Activated T-cell treated with anti-CD3 and anti-CD28 coated beads, Interleukin-2, amount 50 U/mL, for 24 hours (primary cell): ENCODE results near the gene NARS2.

ENCODE experiments used
- DNase-seq: peaks from one replicate; pipeline ENCODE4 v3.0.0-alpha.2; 2020
- H3K27ac Mint-ChIP-seq: 2 replicates; pipeline ENCODE4 v1.8.0; 2020; ENCODE audit warnings: mild to moderate bottlenecking, mixed read lengths
- H3K27me3 Mint-ChIP-seq: 2 replicates; pipeline ENCODE4 v1.8.0; 2020; ENCODE audit warnings: mixed read lengths
- H3K36me3 Mint-ChIP-seq: 2 replicates; pipeline ENCODE4 v1.8.0; 2020; ENCODE audit warnings: low read depth, mixed read lengths
- H3K4me1 Mint-ChIP-seq: 2 replicates; pipeline ENCODE4 v1.8.0; 2020; ENCODE audit warnings: low read depth, mixed read lengths
- H3K4me3 Mint-ChIP-seq: 2 replicates; pipeline ENCODE4 v1.8.0; 2020; ENCODE audit warnings: mild to moderate bottlenecking, moderate library complexity, mixed read lengths
- H3K9me3 Mint-ChIP-seq: 2 replicates; pipeline ENCODE4 v1.8.0; 2020; ENCODE audit warnings: mixed read lengths

The NARS2 gene

GRCh38 chr11:78420796-78421209, 153.9 kb downstream of the NARS2 start:
- peak; percentile 60 for DNase-seq
- no peaks in the 10 kb centered on the region for H3K36me3 Mint-ChIP-seq
- H3K27ac Mint-ChIP-seq: no peak overlapping the region
- peaks cover 44% of the 10 kb centered on the region for H3K4me1 Mint-ChIP-seq
- no peak overlapping the region for H3K4me3 Mint-ChIP-seq
- peaks cover 48% of the 10 kb centered on the region for H3K27me3 Mint-ChIP-seq
- no peaks in the 10 kb centered on the region for H3K9me3 Mint-ChIP-seq

GRCh38 chr11:78420255-78420764, 154.4 kb downstream of the NARS2 start:
- H3K9me3 Mint-ChIP-seq: no peaks in the 10 kb centered on the region
- H3K36me3 Mint-ChIP-seq: no peaks in the 10 kb centered on the region
- H3K27ac Mint-ChIP-seq: no peak overlapping the region
- peak; percentile 45 for DNase-seq
- H3K4me3 Mint-ChIP-seq: no peak overlapping the region
- peaks cover 40% of the 10 kb centered on the region for H3K4me1 Mint-ChIP-seq
- H3K27me3 Mint-ChIP-seq: peaks cover 48% of the 10 kb centered on the region

- peaks cover 48% of the 10 kb centered on the region for H3K27me3 Mint-ChIP-seq
- no peaks in the 10 kb centered on the region for H3K36me3 Mint-ChIP-seq
- H3K4me3 Mint-ChIP-seq: no peak overlapping the region
- no peak overlapping the region for H3K27ac Mint-ChIP-seq
- peaks cover 33% of the 10 kb centered on the region for H3K4me1 Mint-ChIP-seq
- no peak for DNase-seq
- H3K9me3 Mint-ChIP-seq: no peaks in the 10 kb centered on the region
Observed at GRCh38 chr11:78419327-78419726, 155.3 kb downstream of the NARS2 start.

DNA sequence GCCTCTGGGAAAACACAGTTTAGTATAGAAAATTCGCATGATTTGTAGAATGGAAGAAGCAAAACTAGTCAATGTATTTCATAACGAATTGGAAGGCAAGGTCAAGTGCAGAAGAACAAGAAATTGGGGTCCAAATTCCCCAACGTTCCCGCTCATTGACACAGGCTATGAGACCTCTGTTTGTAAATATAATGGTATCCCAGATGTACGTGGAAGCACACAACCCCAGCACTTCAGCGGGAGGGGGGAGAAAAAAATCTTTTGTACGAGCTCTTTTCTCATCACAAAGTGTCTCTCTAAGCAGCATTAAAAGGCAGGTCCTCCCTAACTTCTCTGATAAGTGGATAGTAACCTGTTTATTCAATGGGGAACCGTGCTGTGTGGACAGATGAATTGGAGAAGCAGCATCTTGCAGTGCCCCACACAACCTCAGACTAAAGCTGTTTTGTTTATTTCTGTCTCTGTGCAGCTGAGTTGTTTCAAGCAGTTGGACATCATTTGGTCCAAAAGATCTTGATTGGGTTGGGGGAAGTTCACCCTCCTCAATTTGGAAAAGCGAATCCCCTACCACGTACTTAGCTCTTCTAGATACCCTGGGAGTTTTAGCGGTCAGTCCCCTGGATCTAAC, 156.0 kb downstream of the NARS2 start:
- no peak for DNase-seq
- H3K27me3 Mint-ChIP-seq: peaks cover 48% of the 10 kb centered on the region
- H3K4me1 Mint-ChIP-seq: peaks cover 32% of the 10 kb centered on the region
- peak overlapping the region; percentile 76 for H3K4me3 Mint-ChIP-seq
- H3K36me3 Mint-ChIP-seq: no peaks in the 10 kb centered on the region
- no peak overlapping the region for H3K27ac Mint-ChIP-seq
- H3K9me3 Mint-ChIP-seq: no peaks in the 10 kb centered on the region

DNA sequence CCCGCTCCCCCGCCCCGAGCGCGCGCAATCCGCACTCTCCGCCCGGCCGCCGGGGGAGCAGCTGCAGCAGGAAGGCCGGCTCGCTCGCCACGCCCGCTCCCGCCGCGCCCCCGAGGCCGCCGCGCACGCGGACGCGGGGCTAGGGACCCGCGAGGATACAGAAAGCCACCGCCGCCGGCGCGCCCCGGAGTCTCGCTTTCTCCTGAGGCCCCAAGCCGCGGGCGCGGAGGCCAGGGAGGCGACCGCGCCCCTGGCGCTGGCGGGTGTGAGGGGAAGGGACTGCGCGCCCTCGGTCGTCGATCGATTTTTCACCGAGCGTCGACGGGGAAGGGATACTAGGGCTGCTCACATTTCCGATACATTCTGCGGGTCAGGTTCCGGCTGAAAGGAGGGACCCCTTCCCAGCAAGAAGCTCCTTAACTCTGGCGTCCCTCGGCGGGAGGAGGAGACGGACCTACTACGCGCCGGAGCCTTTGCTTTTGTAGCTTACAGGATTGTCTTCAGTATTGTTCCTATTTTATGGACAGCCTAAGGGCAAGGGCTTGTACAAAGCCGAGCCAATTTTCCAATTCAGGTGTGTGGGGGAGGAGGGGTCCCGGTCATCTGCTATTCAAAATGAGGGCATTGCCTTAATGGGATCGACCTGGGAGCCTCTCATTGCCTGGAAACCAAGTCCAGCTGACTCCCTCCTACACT, 156.6 kb downstream of the NARS2 start:
- Mint-ChIP-seq H3K36me3 (no peaks in the 10 kb centered on the region), H3K4me1 (peaks cover 32% of the 10 kb centered on the region), H3K27me3 (peaks cover 48% of the 10 kb centered on the region), H3K4me3 (peak overlapping the region; percentile 76), H3K9me3 (no peaks in the 10 kb centered on the region), H3K27ac (no peak overlapping the region)
- DNase-seq: peak; percentile 81

GRCh38 chr11:78417175-78417887, 157.3 kb downstream of the NARS2 start, which contains the start of gene GAB2:
Gene GAB2 (minus strand): TSS chr11:78417820. CDS start chr11:78417720, 100 bp downstream.
- Mint-ChIP-seq H3K27ac (peak within 1 kb of the TSS; percentile 81), H3K27me3 (peaks cover 48% of the 10 kb centered on the region), H3K4me3 (peak within 1 kb of the TSS; percentile 84), H3K36me3 (no peaks in the 10 kb centered on the region), H3K9me3 (no peaks in the 10 kb centered on the region), H3K4me1 (peaks cover 32% of the 10 kb centered on the region)
- no peak for DNase-seq

DNA sequence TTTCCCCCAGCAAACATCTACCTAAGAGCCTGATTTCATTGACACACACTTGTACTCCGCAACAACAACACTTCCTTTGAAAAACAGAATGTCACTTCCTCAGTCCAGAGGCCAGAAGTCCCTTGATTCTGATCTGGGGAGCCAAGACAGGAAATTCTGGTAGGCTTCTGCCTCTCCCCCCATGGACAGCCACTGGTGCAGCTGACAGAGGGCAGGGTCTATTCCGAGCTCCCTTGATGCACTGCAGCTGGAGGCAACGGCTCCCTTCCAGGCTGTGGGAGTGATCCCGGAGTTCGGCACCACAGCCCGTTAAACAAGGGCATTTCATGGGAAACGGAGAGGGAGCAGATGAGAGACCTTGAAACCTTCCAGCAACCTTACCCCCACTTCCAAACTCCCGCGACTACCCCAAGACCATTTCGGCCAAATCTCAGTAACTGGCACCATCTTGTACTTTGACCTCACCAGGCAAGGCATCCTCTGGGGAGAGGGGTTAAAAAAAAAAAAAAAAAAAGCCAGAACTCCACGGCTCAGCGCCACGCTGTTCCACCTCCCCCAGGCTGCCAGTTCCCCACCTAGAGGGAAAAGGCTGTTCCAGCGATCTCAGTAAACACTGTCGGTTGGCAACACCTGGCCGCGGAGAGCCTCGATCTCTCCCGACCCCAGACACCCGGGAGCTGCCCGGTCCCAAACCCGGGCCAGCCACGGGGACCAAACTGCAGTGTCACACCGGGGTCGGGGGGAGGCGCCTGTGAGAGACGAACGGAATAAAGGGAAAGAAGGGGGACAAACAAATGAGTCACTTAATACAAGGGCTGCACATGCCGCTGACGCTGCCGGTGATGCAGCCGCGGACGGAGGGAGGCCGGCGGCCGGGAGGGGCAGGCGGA, 158.1 kb downstream of the NARS2 start:
- peak overlapping the region; percentile 81 for H3K27ac Mint-ChIP-seq
- no peaks in the 10 kb centered on the region for H3K36me3 Mint-ChIP-seq
- peaks cover 43% of the 10 kb centered on the region for H3K27me3 Mint-ChIP-seq
- H3K9me3 Mint-ChIP-seq: no peaks in the 10 kb centered on the region
- peak; percentile 80 for DNase-seq
- H3K4me3 Mint-ChIP-seq: peak overlapping the region; percentile 84
- peaks cover 32% of the 10 kb centered on the region for H3K4me1 Mint-ChIP-seq

- Mint-ChIP-seq H3K4me1 (peaks cover 23% of the 10 kb centered on the region), H3K27ac (no peak overlapping the region), H3K36me3 (no peaks in the 10 kb centered on the region), H3K4me3 (no peak overlapping the region), H3K9me3 (no peaks in the 10 kb centered on the region), H3K27me3 (peaks cover 33% of the 10 kb centered on the region)
- DNase-seq: no peak
Observed at GRCh38 chr11:78415338-78415737, 159.3 kb downstream of the NARS2 start.

DNA sequence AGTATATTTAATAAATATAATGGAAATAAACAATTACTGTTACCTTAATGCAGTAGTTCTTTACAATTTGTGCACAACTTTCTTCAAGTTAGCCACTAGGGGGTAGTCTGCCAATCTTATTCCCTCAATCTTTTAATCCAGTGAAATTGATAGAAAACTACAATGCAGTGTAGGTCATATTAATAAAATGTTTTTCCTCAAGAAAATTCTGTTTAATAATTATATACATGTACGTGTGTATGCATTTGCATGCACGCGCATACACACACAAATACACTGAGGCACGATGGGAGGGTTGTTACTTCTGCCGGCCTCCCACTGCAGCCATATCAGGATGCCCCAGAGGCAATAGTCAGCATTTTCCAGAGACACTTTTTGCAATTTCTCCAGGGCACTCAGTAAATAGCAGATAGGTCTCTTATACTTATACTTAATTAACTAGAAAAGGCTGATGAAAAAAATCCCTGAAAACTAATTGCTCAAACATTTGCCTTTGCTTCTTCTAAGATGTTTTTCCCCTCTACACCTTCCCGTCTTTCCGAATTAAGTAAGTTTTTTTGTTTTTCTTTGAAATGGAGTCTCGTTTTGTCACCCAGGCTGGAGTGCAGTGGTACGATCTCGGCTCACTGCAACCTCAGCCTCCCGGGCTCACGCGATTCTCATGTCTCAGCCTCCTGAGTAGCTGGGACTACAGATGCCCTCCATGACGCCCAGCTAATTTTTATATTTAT, 160.2 kb downstream of the NARS2 start:
- Mint-ChIP-seq H3K4me1 (peaks cover 19% of the 10 kb centered on the region), H3K4me3 (no peak overlapping the region), H3K27me3 (peaks cover 24% of the 10 kb centered on the region), H3K36me3 (peaks cover 1% of the 10 kb centered on the region), H3K9me3 (peaks cover 2% of the 10 kb centered on the region), H3K27ac (no peak overlapping the region)
- DNase-seq: no peak

DNA sequence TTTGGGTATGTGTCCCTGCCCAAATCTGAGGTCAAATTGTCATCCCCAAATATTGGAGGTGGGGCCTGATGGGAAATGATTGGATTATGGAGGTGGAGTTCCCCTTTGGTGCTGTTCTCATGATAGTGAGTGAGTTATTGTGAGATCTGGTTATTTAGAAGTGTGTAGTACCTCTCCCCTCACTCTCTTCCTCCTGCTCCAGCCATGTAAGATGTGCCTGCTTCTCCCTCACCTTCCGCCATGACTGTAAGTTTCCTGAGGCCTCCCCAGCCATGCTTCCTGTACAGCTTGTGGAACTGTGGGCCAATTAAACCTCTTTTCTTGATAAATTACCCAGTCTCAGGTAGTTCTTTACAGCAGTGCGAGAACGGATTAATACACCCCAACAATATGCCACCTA, 166.0 kb downstream of the NARS2 start:
- DNase-seq: no peak
- Mint-ChIP-seq H3K36me3 (peaks cover 1% of the 10 kb centered on the region), H3K27me3 (peaks cover 3% of the 10 kb centered on the region), H3K4me1 (no peaks in the 10 kb centered on the region), H3K27ac (no peak overlapping the region), H3K4me3 (no peak overlapping the region), H3K9me3 (peaks cover 7% of the 10 kb centered on the region)

DNA sequence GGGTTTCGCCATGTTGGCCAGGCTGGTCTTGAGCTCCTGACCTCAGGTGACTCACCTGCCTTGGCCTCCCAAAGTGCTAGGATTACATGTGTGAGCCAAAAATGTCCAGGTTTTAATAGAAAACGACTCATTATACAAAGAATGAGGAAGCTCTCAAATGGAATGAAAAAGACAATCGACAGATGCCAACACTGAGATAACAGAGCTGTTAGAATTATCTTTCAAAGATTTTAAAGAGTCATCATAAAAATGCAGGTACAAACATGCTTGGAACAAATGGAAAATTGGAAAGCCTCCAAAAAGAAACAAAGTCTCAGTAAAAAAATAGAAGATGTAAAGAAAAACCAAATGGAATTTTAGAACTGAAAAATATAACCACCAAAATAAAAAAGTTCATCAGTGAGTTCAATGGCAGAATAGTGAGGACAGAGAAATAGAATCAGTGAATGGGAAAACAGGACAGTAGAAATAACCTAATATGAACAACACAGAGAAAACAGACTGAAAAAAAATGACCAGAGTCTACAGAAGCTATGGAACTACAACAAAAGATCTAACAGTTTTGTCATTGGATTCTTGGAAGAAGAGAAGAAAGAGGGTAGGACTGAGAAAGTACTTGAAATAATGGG, 168.0 kb downstream of the NARS2 start:
- Mint-ChIP-seq H3K27ac (no peak overlapping the region), H3K4me3 (no peak overlapping the region), H3K9me3 (peaks cover 7% of the 10 kb centered on the region), H3K4me1 (no peaks in the 10 kb centered on the region), H3K27me3 (peaks cover 3% of the 10 kb centered on the region), H3K36me3 (peaks cover 1% of the 10 kb centered on the region)
- no peak for DNase-seq

DNA sequence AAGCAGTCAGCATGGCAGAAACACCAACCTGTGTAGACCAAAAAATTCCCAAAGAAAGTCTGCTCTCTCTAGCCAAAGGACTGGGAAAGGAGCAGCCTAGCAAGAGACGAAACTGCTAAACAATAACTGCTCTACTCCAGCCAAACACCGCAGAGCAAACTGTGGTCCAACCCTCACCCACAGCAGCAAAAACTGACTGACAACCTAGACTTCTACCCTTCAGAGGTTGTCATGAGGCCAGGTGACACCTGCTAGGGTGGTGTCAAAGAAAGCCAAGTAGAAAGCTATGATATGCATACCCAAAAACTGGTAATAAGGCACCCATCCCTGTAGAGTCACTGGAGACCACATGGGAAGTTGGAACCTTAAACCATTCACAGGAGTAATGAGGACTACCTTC, 168.9 kb downstream of the NARS2 start:
- H3K4me1 Mint-ChIP-seq: no peaks in the 10 kb centered on the region
- no peak overlapping the region for H3K27ac Mint-ChIP-seq
- no peak overlapping the region for H3K4me3 Mint-ChIP-seq
- peaks cover 1% of the 10 kb centered on the region for H3K36me3 Mint-ChIP-seq
- H3K27me3 Mint-ChIP-seq: peaks cover 3% of the 10 kb centered on the region
- DNase-seq: no peak
- H3K9me3 Mint-ChIP-seq: peaks cover 7% of the 10 kb centered on the region

DNA sequence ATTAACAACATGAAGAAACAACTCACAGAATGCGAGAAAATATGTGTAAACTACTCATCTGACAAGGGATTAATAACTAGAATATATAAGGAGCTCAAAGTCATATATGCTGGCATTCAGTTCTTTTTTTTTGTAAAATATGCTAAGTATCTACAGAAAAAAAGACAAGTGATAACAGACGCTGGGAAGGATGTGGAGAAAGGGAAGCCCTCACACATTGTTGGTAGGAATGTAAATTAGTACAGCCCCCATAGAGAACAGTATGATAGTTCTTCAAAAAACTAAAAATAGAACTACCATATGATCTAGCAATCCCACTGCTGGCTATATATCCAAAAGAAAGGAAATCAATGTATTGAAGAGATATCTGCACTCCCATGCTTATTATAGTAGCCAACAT, 170.9 kb downstream of the NARS2 start:
- Mint-ChIP-seq H3K36me3 (no peaks in the 10 kb centered on the region), H3K27ac (no peak overlapping the region), H3K4me3 (no peak overlapping the region), H3K4me1 (no peaks in the 10 kb centered on the region), H3K9me3 (peaks cover 2% of the 10 kb centered on the region), H3K27me3 (peaks cover 3% of the 10 kb centered on the region)
- no peak for DNase-seq
